KMS-11 (cell line): ENCODE measurements around the gene SLC4A9.

Experiments used
- H2AFZ ChIP-seq: fragments of 200-600 bp; sonication (generic); 2 replicates; pipeline ENCODE4 v1.6.1; 2016; ENCODE audit warnings: antibody characterized with exemption, mixed run types, low read depth
- H3K27ac ChIP-seq: fragments of 200-600 bp; sonication (generic); 2 replicates; pipeline ENCODE4 v1.6.1; 2016; ENCODE audit warnings: mild to moderate bottlenecking, mixed run types
- H3K27me3 ChIP-seq: fragments of 200-600 bp; sonication (generic); 2 replicates; pipeline ENCODE4 v1.6.1; 2017; ENCODE audit warnings: mild to moderate bottlenecking, low read depth, mixed run types, moderate library complexity; ENCODE audit not compliant: insufficient read depth
- H3K36me3 ChIP-seq: fragments of 200-600 bp; sonication (generic); 2 replicates; pipeline ENCODE4 v1.6.1; 2017; ENCODE audit warnings: mild to moderate bottlenecking, mixed run types; ENCODE audit not compliant: insufficient read depth
- H3K4me1 ChIP-seq: fragments of 200-600 bp; sonication (generic); 2 replicates; pipeline ENCODE4 v1.6.1; 2016; ENCODE audit warnings: mild to moderate bottlenecking, low read depth, mixed run types; ENCODE audit not compliant: poor library complexity, severe bottlenecking
- H3K4me2 ChIP-seq: fragments of 200-600 bp; sonication (generic); 2 replicates; pipeline ENCODE4 v1.7.0; 2016; ENCODE audit warnings: mild to moderate bottlenecking, mixed run types
- H3K4me3 ChIP-seq: fragments of 200-600 bp; sonication (generic); IDR thresholded peaks from 2 replicates; pipeline ENCODE4 v1.6.1; 2017; ENCODE audit warnings: low read depth, low read length, mixed read lengths; ENCODE audit not compliant: insufficient read depth
- H3K79me2 ChIP-seq: fragments of 200-600 bp; sonication (generic); 2 replicates; pipeline ENCODE4 v1.6.1; 2016; ENCODE audit warnings: low read depth, mixed run types; ENCODE audit not compliant: insufficient read depth
- H3K9ac ChIP-seq: fragments of 200-600 bp; sonication (generic); 2 replicates; pipeline ENCODE4 v1.6.1; 2016; ENCODE audit warnings: mild to moderate bottlenecking, mixed run types
- H4K20me1 ChIP-seq: fragments of 200-600 bp; sonication (generic); 2 replicates; pipeline ENCODE4 v1.6.1; 2016; ENCODE audit warnings: mild to moderate bottlenecking, mixed run types; ENCODE audit not compliant: insufficient read depth
- TF ChIP-seq, protein P1 (sequence below): fragments of 200-600 bp; sonication (generic); conservative IDR thresholded peaks from 2 replicates; pipeline ENCODE4 v1.6.1; 2017; ENCODE audit warnings: low read depth, mild to moderate bottlenecking, antibody characterized with exemption, low read length, moderate library complexity, mixed read lengths

Gene SLC4A9

GRCh38 chr5:140364472-140364765 lies 4.4 kb downstream of the SLC4A9 start:
- Histone ChIP-seq H2AFZ (no peak overlapping the region), H3K79me2 (no peaks in the 10 kb centered on the region), H3K9ac (no peak overlapping the region), H3K4me2 (no peak overlapping the region), H3K4me1 (no peaks in the 10 kb centered on the region), H3K36me3 (no peaks in the 10 kb centered on the region), H4K20me1 (no peaks in the 10 kb centered on the region), H3K27me3 (no peaks in the 10 kb centered on the region), H3K4me3 (no peak overlapping the region), H3K27ac (no peak overlapping the region)
- TF ChIP-seq, protein P1, sequence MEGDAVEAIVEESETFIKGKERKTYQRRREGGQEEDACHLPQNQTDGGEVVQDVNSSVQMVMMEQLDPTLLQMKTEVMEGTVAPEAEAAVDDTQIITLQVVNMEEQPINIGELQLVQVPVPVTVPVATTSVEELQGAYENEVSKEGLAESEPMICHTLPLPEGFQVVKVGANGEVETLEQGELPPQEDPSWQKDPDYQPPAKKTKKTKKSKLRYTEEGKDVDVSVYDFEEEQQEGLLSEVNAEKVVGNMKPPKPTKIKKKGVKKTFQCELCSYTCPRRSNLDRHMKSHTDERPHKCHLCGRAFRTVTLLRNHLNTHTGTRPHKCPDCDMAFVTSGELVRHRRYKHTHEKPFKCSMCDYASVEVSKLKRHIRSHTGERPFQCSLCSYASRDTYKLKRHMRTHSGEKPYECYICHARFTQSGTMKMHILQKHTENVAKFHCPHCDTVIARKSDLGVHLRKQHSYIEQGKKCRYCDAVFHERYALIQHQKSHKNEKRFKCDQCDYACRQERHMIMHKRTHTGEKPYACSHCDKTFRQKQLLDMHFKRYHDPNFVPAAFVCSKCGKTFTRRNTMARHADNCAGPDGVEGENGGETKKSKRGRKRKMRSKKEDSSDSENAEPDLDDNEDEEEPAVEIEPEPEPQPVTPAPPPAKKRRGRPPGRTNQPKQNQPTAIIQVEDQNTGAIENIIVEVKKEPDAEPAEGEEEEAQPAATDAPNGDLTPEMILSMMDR = no peak

DNA sequence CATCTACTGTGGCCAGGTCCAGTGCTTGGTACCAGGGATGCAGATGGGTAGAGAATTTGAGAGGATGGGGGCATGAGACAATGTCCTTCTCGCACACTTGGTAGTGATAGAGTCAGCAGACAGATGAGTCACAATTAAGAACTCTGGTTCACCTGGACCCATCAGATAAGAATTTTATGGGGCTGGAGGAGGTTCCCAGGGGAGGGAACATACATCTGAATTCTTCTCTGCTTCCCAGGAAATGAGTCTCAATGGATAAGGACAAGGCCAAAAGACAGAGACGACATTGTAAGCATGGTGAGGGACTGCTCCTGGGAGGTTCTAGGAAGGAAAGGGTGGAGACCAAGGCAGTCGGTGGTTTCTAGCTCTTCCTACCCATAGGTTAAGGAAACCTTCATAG lies 5.3 kb downstream of the SLC4A9 start:
- Histone ChIP-seq H3K4me1 (no peaks in the 10 kb centered on the region), H3K4me2 (no peak overlapping the region), H3K27ac (no peak overlapping the region), H2AFZ (no peak overlapping the region), H3K9ac (no peak overlapping the region), H4K20me1 (no peaks in the 10 kb centered on the region), H3K27me3 (no peaks in the 10 kb centered on the region), H3K36me3 (no peaks in the 10 kb centered on the region), H3K79me2 (no peaks in the 10 kb centered on the region), H3K4me3 (no peak overlapping the region)
- TF ChIP-seq, protein P1 = no peak

DNA sequence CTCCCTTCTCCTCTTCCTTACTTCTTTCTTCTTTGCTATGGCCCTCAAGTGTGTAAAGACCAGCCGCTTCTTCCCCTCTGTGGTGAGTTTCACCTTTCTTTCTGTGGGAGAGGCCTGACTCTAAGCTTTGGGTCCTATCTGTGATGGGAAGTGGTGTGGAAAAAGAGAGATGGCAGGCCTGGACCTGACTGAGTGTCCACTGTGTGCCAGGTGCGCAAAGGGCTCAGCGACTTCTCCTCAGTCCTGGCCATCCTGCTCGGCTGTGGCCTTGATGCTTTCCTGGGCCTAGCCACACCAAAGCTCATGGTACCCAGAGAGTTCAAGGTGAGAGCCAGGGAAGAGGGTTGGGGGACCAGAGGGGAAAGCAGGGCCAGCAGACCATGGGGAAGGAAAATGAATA lies 5.9 kb downstream of the SLC4A9 start:
- Histone ChIP-seq H3K79me2 (no peaks in the 10 kb centered on the region), H3K27ac (no peak overlapping the region), H4K20me1 (no peaks in the 10 kb centered on the region), H3K4me2 (no peak overlapping the region), H3K4me3 (no peak overlapping the region), H3K36me3 (no peaks in the 10 kb centered on the region), H3K4me1 (no peaks in the 10 kb centered on the region), H3K27me3 (no peaks in the 10 kb centered on the region), H3K9ac (no peak overlapping the region), H2AFZ (no peak overlapping the region)
- TF ChIP-seq, protein P1 = no peak

DNA sequence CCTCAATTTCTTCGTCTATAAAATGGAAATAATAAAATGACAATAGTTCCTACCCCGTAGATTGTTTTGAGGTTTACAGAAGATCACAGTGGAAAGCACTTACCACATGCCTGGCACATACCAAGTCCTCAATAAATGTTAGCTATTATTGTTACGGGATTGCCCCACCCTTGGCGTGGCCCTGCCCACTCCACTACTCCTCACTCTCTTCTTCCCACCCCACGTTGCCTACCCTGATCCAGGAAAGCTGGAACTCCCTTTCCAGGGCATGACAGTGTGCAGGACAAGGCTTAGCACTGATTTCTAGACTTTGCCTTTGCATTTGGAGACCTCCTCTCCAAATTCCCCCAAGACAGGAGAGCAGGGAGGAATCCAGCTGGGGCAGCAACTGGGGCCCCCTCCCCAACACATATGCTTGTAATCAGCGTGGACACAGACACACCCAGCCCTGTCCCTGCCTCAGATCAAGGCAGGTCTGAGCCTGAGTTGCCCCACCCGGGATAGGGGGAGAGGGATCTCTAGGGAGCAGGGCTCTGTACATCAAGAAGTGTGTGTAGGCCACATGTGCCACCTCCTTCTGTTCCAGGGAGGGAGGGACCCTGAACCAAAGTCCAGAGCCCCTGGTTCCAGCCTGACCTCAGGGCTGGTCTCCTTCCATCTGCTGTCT lies 6.7 kb downstream of the SLC4A9 start:
- Histone ChIP-seq H2AFZ (no peak overlapping the region), H3K9ac (no peak overlapping the region), H3K4me1 (no peaks in the 10 kb centered on the region), H3K4me2 (no peak overlapping the region), H3K4me3 (no peak overlapping the region), H3K27me3 (no peaks in the 10 kb centered on the region), H4K20me1 (no peaks in the 10 kb centered on the region), H3K79me2 (no peaks in the 10 kb centered on the region), H3K36me3 (no peaks in the 10 kb centered on the region), H3K27ac (no peak overlapping the region)
- TF ChIP-seq, protein P1 = no peak
